Measurements from ENCODE around the gene POLH.
"Not testable (repeated sequence)": the region's sequence is repeated elsewhere in the genome, so short reads cannot be mapped to it uniquely, and the experiment has no call there.

Gene POLH

DNA sequence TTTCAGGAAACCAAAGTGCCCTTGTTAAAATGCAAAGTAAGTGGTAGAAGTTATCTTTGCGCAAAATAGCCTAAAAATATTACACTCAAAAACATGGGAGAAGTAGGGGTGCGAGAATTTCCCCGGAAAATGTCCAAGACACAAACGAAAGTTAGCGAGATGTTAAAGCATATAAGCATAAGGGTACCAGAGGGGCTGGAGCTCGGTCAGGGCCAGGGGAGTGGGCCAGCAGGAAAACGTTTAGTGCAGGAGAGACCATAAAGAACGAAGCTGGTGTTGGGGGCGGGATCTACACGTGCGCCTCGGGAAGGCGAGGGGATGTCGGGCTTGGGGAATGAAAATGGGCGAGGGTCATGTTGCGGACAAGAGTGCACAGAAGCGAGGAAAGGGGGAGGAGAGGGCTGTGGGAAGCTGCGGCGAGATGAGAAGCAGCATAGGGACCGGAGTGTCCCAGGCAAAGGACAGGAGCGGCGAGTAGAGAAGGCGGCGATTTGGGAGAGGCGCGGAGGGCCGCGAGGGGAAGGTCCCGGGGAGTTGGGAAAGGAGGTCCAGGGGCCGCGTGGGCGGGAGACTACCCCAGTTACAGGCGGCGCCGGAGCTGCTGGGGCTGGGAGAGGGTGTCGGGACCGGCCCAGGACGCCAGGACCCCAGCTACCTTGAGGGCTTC is 747 bp upstream of the POLH start:
- ATAC-seq (replicated peaks; ENCODE audit: extremely low read depth, poor library complexity, severe bottlenecking): no peak
- peak overlapping the region; percentile 91 for H3K27ac Mint-ChIP-seq (ENCODE audit: low read depth)
- no peaks in the 10 kb centered on the region for H3K9me3 Mint-ChIP-seq
- H3K4me1 Mint-ChIP-seq: peaks cover 28% of the 10 kb centered on the region
- DNase-seq (ENCODE audit: low spot score in 2 of 2): no peak
- H3K27me3 Mint-ChIP-seq: no peaks in the 10 kb centered on the region
- peaks cover 30% of the 10 kb centered on the region for H3K36me3 Mint-ChIP-seq (ENCODE audit: insufficient read depth)
- peak overlapping the region; percentile 98 for H3K4me3 Mint-ChIP-seq

DNA sequence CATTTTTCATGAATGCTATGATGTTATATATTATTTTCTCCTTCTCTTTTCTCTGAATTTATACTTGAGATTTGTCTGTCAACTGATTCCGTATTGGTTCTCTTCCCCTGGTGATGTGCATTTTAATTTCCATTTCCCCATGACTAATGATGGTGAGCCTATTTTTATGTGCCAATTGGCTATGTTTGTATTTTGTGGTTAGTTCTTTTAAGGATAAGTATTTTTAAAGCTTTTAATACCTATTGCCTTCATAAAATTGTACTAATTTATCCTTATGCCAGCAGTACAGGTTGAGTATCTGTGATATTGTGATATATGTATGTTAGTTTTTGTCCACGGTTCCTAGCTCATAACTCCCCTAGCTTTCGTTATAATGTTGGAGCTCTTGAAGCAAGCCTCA is 2.8 kb downstream of the POLH start:
- Mint-ChIP-seq H3K36me3 (ENCODE audit: insufficient read depth) (peaks cover 27% of the 10 kb centered on the region), H3K4me1 (peaks cover 28% of the 10 kb centered on the region), H3K9me3 (no peaks in the 10 kb centered on the region), H3K27ac (ENCODE audit: low read depth) (no peak overlapping the region), H3K27me3 (no peaks in the 10 kb centered on the region), H3K4me3 (no peak overlapping the region)
- DNase-seq (ENCODE audit: low spot score in 2 of 2) (no peak), ATAC-seq (replicated peaks; ENCODE audit: extremely low read depth, poor library complexity, severe bottlenecking) (no peak)

DNA sequence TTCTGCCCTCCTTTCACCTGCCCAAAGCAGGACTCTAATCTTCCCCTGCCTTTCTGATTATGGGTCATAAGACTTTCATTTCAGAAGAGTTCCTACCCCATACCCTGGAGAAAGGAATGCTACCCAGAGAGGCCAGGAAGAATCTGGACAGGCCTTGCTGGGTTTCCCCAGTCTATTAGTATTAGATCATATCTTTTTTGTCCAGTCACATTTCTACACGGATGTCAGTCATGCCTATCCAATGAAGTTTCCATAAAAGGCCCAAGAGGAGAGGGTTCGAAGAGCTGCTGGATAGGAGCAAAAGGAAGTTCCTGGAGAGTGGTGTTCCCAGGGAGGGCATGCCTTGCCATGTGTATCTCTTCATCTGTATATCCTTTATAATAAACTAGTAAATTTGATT is 3.2 kb downstream of the POLH start:
- Mint-ChIP-seq H3K27me3 (no peaks in the 10 kb centered on the region), H3K27ac (ENCODE audit: low read depth) (no peak overlapping the region), H3K9me3 (no peaks in the 10 kb centered on the region), H3K4me1 (peaks cover 28% of the 10 kb centered on the region), H3K36me3 (ENCODE audit: insufficient read depth) (peaks cover 27% of the 10 kb centered on the region), H3K4me3 (no peak overlapping the region)
- DNase-seq (ENCODE audit: low spot score in 2 of 2) (no peak), ATAC-seq (replicated peaks; ENCODE audit: extremely low read depth, poor library complexity, severe bottlenecking) (no peak)

DNA sequence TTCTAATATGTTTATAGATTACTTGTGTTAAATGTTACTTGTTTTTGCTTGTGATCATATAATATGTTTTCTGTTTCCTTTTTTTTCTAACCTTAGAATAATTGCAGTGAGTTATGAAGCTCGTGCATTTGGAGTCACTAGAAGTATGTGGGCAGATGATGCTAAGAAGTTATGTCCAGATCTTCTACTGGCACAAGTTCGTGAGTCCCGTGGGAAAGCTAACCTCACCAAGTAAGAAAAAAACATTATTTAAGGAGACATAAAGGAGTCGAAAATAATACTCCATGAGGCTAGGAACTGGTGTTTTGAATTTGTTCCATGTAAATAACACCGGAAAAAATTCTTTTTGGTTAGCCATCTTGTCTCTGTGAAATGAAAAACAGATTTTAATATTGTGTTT is 6.9 kb downstream of the POLH start:
- H3K4me1 Mint-ChIP-seq: peaks cover 20% of the 10 kb centered on the region
- ATAC-seq (replicated peaks; ENCODE audit: extremely low read depth, poor library complexity, severe bottlenecking) (no peak), DNase-seq (ENCODE audit: low spot score in 2 of 2) (no peak)
- no peak overlapping the region for H3K4me3 Mint-ChIP-seq
- H3K27me3 Mint-ChIP-seq: no peaks in the 10 kb centered on the region
- no peaks in the 10 kb centered on the region for H3K9me3 Mint-ChIP-seq
- H3K36me3 Mint-ChIP-seq (ENCODE audit: insufficient read depth): peaks cover 28% of the 10 kb centered on the region
- H3K27ac Mint-ChIP-seq (ENCODE audit: low read depth): no peak overlapping the region

DNA sequence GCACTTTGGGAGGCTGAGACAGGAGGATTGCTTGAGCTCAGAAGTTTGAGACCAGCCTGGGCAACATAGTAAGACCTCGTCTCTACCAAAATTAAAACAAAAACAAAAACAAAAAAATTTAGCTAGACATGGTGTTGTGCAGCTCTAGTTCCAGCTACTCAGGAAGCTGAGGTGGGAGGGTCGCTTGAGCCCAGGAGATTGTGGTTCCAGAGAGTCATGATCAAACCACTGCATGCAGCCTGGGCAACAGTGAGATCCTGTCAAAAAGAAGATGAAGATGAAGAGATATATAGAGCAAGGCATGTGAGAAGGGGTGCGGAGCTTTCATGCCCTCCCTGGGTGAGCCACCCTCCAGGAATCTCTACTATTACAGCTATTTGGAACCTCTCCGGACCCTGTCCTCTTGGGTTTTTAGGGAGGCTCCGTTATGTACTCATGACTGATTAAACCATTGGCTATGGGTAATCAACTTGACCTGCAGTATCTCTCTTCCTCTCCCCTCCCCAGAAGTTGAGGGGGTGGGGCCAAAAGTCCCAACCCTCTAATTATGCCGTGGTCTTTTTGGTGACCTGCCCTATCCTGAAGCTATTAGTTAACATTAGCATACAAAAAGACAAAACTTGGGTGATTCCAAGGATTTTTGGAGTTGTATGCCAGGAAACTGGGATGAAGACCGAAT is 9.0 kb downstream of the POLH start:
- DNase-seq (ENCODE audit: low spot score in 2 of 2): no peak
- H3K36me3 Mint-ChIP-seq (ENCODE audit: insufficient read depth): peaks cover 36% of the 10 kb centered on the region
- peaks cover 14% of the 10 kb centered on the region for H3K4me1 Mint-ChIP-seq
- H3K4me3 Mint-ChIP-seq: peak overlapping the region; percentile 48
- H3K9me3 Mint-ChIP-seq: no peaks in the 10 kb centered on the region
- ATAC-seq (replicated peaks; ENCODE audit: extremely low read depth, poor library complexity, severe bottlenecking): peak; percentile 68
- H3K27me3 Mint-ChIP-seq: no peaks in the 10 kb centered on the region
- peak overlapping the region; percentile 87 for H3K27ac Mint-ChIP-seq (ENCODE audit: low read depth)

DNA sequence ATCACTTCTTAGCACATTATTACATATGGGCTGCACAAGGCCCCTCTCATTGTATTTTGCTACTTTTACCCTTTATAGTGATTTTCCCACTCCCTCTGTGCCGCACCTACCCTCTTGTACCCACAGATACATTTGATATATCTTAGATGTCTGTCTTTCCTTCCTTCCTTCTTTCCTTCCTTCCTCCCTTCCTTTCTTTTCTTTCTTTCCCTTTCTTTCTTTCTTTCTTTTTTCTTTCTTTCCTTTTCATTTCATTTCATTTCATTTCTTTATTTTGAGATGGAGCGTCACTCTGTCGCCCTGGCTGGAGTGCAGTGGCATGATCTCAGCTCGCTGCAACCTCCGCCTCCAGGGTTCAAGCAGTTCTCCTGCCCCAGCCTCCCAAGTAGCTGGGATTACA is 12.2 kb downstream of the POLH start:
- Mint-ChIP-seq H3K4me3 (no peak overlapping the region), H3K4me1 (peaks cover 14% of the 10 kb centered on the region), H3K27me3 (no peaks in the 10 kb centered on the region), H3K36me3 (ENCODE audit: insufficient read depth) (peaks cover 30% of the 10 kb centered on the region), H3K27ac (ENCODE audit: low read depth) (peak overlapping the region; percentile 56), H3K9me3 (no peaks in the 10 kb centered on the region)
- DNase-seq (ENCODE audit: low spot score in 2 of 2) (no peak), ATAC-seq (replicated peaks; ENCODE audit: extremely low read depth, poor library complexity, severe bottlenecking) (no peak)

DNA sequence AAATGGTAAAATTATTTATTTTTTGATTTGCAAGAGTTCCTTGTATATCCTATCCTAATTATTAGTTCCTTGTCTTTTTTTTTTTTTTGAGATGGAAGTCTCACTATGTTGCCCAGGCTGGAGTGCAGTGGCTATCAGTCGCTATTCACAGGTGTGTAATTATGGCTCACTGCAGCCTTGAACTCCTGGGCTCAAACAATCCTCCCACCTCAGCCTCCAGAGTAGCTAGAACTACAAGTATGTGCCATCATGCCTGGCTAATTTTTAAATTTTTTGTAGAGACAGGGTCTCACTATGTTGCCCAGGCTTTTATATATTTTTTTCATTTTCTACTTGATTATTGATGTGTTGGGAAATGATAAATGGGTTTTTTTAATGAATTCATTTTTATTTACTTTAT is 13.6 kb downstream of the POLH start:
- H3K27ac Mint-ChIP-seq (ENCODE audit: low read depth); H3K4me3 Mint-ChIP-seq; ATAC-seq (replicated peaks; ENCODE audit: extremely low read depth, poor library complexity, severe bottlenecking); H3K27me3 Mint-ChIP-seq; DNase-seq (ENCODE audit: low spot score in 2 of 2); H3K9me3 Mint-ChIP-seq; H3K4me1 Mint-ChIP-seq: not testable (repeated sequence)
- peaks cover 23% of the 10 kb centered on the region for H3K36me3 Mint-ChIP-seq (ENCODE audit: insufficient read depth)

DNA sequence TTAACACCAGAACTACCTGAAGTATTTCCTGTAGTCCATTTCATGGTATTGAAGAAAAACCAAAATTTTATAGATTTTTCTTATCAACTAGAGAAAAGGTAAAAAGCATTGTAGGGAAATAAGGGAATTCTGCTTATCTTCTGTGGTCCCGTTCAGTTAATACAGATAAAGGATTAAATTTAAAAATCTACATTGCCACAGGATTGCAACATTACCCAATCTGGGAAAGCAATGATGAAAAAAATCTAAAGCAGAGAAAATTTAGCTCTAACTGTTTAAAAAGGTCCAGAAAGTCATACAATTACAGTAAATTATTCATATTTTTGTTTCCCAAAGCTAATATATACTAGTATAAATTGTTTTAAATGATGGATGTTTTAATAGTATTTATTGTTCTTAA is 18.0 kb downstream of the POLH start:
- DNase-seq (ENCODE audit: low spot score in 2 of 2): no peak
- Mint-ChIP-seq H3K9me3 (no peaks in the 10 kb centered on the region), H3K36me3 (ENCODE audit: insufficient read depth) (peaks cover 24% of the 10 kb centered on the region), H3K4me3 (no peak overlapping the region), H3K27me3 (no peaks in the 10 kb centered on the region), H3K4me1 (no peaks in the 10 kb centered on the region), H3K27ac (ENCODE audit: low read depth) (no peak overlapping the region)
- no peak for ATAC-seq (replicated peaks; ENCODE audit: extremely low read depth, poor library complexity, severe bottlenecking)

DNA sequence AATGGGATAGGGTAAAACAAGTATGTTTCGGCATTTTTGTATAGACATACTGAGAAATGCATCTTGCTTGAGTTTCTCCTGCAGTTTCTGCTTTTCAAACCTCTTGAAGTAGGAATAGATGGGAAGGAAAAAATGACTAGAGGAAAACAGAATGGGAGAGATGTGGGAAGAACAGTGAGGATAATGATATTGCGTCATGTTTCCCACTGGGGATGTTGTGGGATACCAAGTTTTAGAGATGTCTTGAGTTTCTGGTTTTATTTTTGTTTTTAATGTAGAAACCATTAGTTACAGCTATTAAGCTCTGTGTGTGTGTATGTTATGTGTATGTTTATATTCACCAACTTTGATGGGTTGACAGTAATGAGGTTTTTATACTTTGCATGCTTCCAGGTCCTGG is 24.6 kb downstream of the POLH start:
- DNase-seq (ENCODE audit: low spot score in 2 of 2) (no peak), ATAC-seq (replicated peaks; ENCODE audit: extremely low read depth, poor library complexity, severe bottlenecking) (no peak)
- peaks cover 53% of the 10 kb centered on the region for H3K36me3 Mint-ChIP-seq (ENCODE audit: insufficient read depth)
- no peak overlapping the region for H3K27ac Mint-ChIP-seq (ENCODE audit: low read depth)
- no peaks in the 10 kb centered on the region for H3K27me3 Mint-ChIP-seq
- H3K4me1 Mint-ChIP-seq: no peaks in the 10 kb centered on the region
- no peak overlapping the region for H3K4me3 Mint-ChIP-seq
- no peaks in the 10 kb centered on the region for H3K9me3 Mint-ChIP-seq

DNA sequence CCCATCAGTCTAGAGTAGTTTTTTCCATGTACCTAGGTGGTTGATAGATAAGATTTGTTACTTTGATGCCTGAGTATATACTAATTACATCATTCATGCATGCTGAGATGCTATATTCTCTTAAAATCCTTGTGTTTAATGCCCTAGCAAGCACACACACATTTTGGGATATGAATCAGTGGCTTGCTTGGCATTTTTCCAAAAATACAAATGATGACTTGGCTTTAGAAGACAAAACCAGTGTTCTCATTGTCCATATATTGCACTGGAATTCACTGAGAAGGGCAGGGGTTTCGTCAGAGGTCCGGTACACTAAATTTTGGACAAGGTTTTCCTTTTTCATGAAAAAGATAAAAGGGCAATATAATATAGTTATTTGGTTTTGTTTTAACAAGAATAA is 28.2 kb downstream of the POLH start:
- no peak overlapping the region for H3K4me3 Mint-ChIP-seq
- no peaks in the 10 kb centered on the region for H3K27me3 Mint-ChIP-seq
- H3K4me1 Mint-ChIP-seq: peaks cover 5% of the 10 kb centered on the region
- H3K36me3 Mint-ChIP-seq (ENCODE audit: insufficient read depth): peaks cover 53% of the 10 kb centered on the region
- no peaks in the 10 kb centered on the region for H3K9me3 Mint-ChIP-seq
- DNase-seq (ENCODE audit: low spot score in 2 of 2) (no peak), ATAC-seq (replicated peaks; ENCODE audit: extremely low read depth, poor library complexity, severe bottlenecking) (no peak)
- H3K27ac Mint-ChIP-seq (ENCODE audit: low read depth): no peak overlapping the region

DNA sequence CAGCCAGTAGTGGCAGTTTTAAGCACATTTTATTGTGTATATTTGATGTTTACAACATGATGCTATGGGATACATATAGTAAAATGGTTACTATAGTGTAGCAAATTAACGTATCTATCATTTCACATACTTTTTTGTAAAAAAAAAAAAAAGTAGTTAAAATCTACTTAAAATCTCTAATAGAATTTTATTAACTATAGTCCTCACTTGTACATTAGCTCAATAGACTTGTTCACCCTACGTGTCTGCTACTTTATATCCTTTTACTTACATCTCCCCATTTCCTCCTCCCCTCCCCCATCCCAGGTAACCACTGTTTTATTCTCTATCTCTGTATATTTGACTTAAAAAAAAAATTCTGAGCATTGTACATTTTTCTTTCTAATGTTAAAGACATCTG is 30.0 kb downstream of the POLH start:
- DNase-seq (ENCODE audit: low spot score in 2 of 2) (no peak), ATAC-seq (replicated peaks; ENCODE audit: extremely low read depth, poor library complexity, severe bottlenecking) (no peak)
- peaks cover 5% of the 10 kb centered on the region for H3K4me1 Mint-ChIP-seq
- no peaks in the 10 kb centered on the region for H3K9me3 Mint-ChIP-seq
- no peak overlapping the region for H3K27ac Mint-ChIP-seq (ENCODE audit: low read depth)
- H3K27me3 Mint-ChIP-seq: no peaks in the 10 kb centered on the region
- peaks cover 49% of the 10 kb centered on the region for H3K36me3 Mint-ChIP-seq (ENCODE audit: insufficient read depth)
- no peak overlapping the region for H3K4me3 Mint-ChIP-seq

DNA sequence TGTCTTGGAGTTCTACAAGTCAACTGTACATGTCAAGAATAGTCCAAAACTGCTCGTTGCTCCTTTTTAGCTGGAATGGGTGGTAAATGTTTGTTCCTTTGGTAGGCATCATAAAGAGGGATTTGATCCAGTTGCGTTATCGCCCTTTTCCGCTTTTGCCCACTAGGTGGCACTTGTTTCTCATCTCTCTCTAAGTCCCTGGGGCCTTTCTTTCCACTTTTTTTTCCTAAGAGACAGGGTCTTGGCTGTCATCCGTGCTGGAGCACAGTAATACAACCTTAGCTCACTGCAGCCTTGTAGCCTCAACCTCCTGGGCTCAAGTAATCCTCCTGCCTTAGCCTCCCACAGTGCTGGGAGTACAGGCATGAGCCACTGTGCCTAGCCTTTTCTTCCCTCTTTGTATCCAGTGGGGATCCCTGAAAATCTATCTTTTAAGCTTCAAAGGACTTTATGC is 32.4 kb downstream of the POLH start:
- Mint-ChIP-seq H3K36me3 (ENCODE audit: insufficient read depth) (peaks cover 38% of the 10 kb centered on the region), H3K27ac (ENCODE audit: low read depth) (peak overlapping the region; percentile 15), H3K4me1 (peaks cover 5% of the 10 kb centered on the region), H3K4me3 (no peak overlapping the region), H3K9me3 (no peaks in the 10 kb centered on the region), H3K27me3 (no peaks in the 10 kb centered on the region)
- ATAC-seq (replicated peaks; ENCODE audit: extremely low read depth, poor library complexity, severe bottlenecking) (no peak), DNase-seq (ENCODE audit: low spot score in 2 of 2) (peak; percentile 24 to 42)

DNA sequence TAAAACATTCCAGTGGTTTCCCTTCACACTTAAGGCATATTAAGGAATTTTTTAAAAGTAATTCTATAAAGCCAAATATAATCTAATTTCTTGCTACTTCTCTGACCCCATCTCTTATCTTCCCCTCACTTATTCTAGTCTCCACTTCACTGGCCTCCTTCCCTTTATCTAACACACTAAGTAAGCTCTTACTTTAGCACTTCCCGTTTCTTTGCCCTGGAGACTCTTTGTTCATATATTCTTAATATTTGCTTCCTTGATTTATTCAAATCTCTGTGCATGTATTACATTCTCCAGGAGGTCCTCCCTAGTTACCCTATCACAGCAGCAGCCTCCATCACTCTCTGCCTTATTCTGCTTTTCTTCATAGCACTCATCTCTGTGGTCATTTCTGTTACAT is 32.8 kb downstream of the POLH start:
- Mint-ChIP-seq H3K9me3 (no peaks in the 10 kb centered on the region), H3K4me1 (peaks cover 5% of the 10 kb centered on the region), H3K27me3 (no peaks in the 10 kb centered on the region), H3K36me3 (ENCODE audit: insufficient read depth) (peaks cover 41% of the 10 kb centered on the region), H3K27ac (ENCODE audit: low read depth) (no peak overlapping the region), H3K4me3 (no peak overlapping the region)
- ATAC-seq (replicated peaks; ENCODE audit: extremely low read depth, poor library complexity, severe bottlenecking) (no peak), DNase-seq (ENCODE audit: low spot score in 2 of 2) (no peak)
